NCI-H446 treated with DMSO at 0.1 percent for 48 hours (cell line): ENCODE data around the gene MID1.
A peak's percentile ranks its signal among the peaks of the same experiment; 100 is the strongest.

ENCODE experiments used
- DNase-seq: peaks from one replicate; lab custom pipeline; 2025; lab: John Stamatoyannopoulos, UW

Gene MID1

GRCh38 chrX:10576777-10577447, 43.5 kb downstream of the MID1 start:
- no peak for DNase-seq

GRCh38 chrX:10576186-10576585, 44.2 kb downstream of the MID1 start:
- no peak for DNase-seq

- no peak for DNase-seq
Observed at GRCh38 chrX:10574663-10575062, 45.7 kb downstream of the MID1 start.

- DNase-seq = no peak
Observed at GRCh38 chrX:10571260-10571659, 49.1 kb downstream of the MID1 start.

- DNase-seq = no peak
Observed at GRCh38 chrX:10570601-10571000, 49.8 kb downstream of the MID1 start.

- DNase-seq = no peak
Observed at GRCh38 chrX:10569946-10570345, 50.4 kb downstream of the MID1 start.

GRCh38 chrX:10568428-10568827, 52.0 kb downstream of the MID1 start:
- DNase-seq = no peak

- DNase-seq = no peak
Observed at GRCh38 chrX:10567136-10567535, 53.2 kb downstream of the MID1 start.

GRCh38 chrX:10566716-10567097, 53.7 kb downstream of the MID1 start:
- no peak for DNase-seq

GRCh38 chrX:10564484-10564883, 55.9 kb downstream of the MID1 start:
- no peak for DNase-seq

GRCh38 chrX:10557166-10557565, 63.2 kb downstream of the MID1 start:
- DNase-seq = no peak

GRCh38 chrX:10556405-10556804, 64.0 kb downstream of the MID1 start:
- no peak for DNase-seq

- DNase-seq = no peak
Observed at GRCh38 chrX:10555846-10556245, 64.5 kb downstream of the MID1 start.

- no peak for DNase-seq
Observed at GRCh38 chrX:10554612-10555270, 65.6 kb downstream of the MID1 start.

- peak; percentile 11 for DNase-seq
Observed at GRCh38 chrX:10549280-10549679, 71.1 kb downstream of the MID1 start.

GRCh38 chrX:10548688-10549087, 71.7 kb downstream of the MID1 start:
- DNase-seq = no peak

- no peak for DNase-seq
Observed at GRCh38 chrX:10545882-10546281, 74.5 kb downstream of the MID1 start.

GRCh38 chrX:10542586-10542985, 77.8 kb downstream of the MID1 start:
- no peak for DNase-seq

GRCh38 chrX:10538831-10539230, 81.6 kb downstream of the MID1 start:
- DNase-seq = no peak

- DNase-seq = no peak
Observed at GRCh38 chrX:10537308-10537707, 83.1 kb downstream of the MID1 start.

- no peak for DNase-seq
Observed at GRCh38 chrX:10536744-10537143, 83.6 kb downstream of the MID1 start.

GRCh38 chrX:10534611-10535010, 85.8 kb downstream of the MID1 start:
- no peak for DNase-seq

GRCh38 chrX:10533696-10534365, 86.6 kb downstream of the MID1 start:
- no peak for DNase-seq
